Measurements from ENCODE around the gene KIAA1328. TPM values are rescaled to one million over a fixed set of nuclear protein-coding genes. Genes with fewer than 3 reads are reported as not detected.

The KIAA1328 gene
- polyA plus RNA-seq, 1 of the 3 experiments (the other 2 are of a cell fraction): 2.6 TPM

GRCh38 chr18:36942264-36942663, 113.3 kb downstream of the KIAA1328 start:
- Histone ChIP-seq H3K27me3 (ENCODE audit: insufficient read depth) (no peaks in the 10 kb centered on the region), H3K79me2 (ENCODE audit: insufficient read depth) (no peaks in the 10 kb centered on the region), H3K9me2 (no peaks in the 10 kb centered on the region), H3K27ac (ENCODE audit: low read depth in 2 of 2, low read length in 1 of 2) (no peak overlapping the region), H4K20me1 (ENCODE audit: insufficient read depth) (no peaks in the 10 kb centered on the region), H3K4me3 (ENCODE audit: low read depth in 2 of 2, low read length in 1 of 2) (peak overlapping the region in 1 of 2 experiments; percentile 12; a peak in 1 of 4 replicates), H3K4me1 (ENCODE audit: control insufficient read depth in 1 of 2, insufficient read depth in 2 of 2, low read depth in 1 of 2, low read length in 1 of 2) (no peaks in the 10 kb centered on the region), H3K9ac (no peak overlapping the region), H3K9me3 (peaks cover 4% of the 10 kb centered on the region; the same call in 1 of the 2 replicates), H3F3A (replicated peaks; ENCODE audit: insufficient read depth) (no peaks in the 10 kb centered on the region), H3K36me3 (replicated peaks in 1 of 2; ENCODE audit: control insufficient read depth in 1 of 2, insufficient read depth in 2 of 2, low read length in 1 of 2) (no peaks in the 10 kb centered on the region), H3K4me2 (no peak overlapping the region), H2AFZ (ENCODE audit: low read depth) (no peak overlapping the region)
- CTCF ChIA-PET: interaction anchor here (0.6 to 2.1 kb wide), 22 partner anchors 8 to 592 kb away, joined by 3 to 16 read pairs (median 4); no protein-coding TSS in a partner anchor
- DNase-seq: peak; percentile 37
- POLR2A ChIA-PET: no interaction called here
- 58% methylated on average over 6 of the region's 6 CpGs for WGBS (ENCODE audit: low lambda C conversion rate)
- TF ChIP-seq REST (IDR thresholded peaks at IDR 0.05; ENCODE audit: low read depth, low read length): no peak
- peak; percentile 44 for TF ChIP-seq SMC3 (IDR thresholded peaks at IDR 0.05; ENCODE audit: low read depth, low read length)
- TF ChIP-seq RXRA (IDR thresholded peaks at IDR 0.05; ENCODE audit: borderline replicate concordance, low read depth): no peak
- peak; percentile 61 for TF ChIP-seq CTCF (IDR thresholded peaks at IDR 0.05)
- TF ChIP-seq RAD21 (IDR thresholded peaks at IDR 0.05; ENCODE audit: low read length): peak; percentile 79

- Histone ChIP-seq H3K4me3 (ENCODE audit: low read depth in 2 of 2, low read length in 1 of 2) (no peak overlapping the region), H3K27ac (ENCODE audit: low read depth in 2 of 2, low read length in 1 of 2) (no peak overlapping the region), H3K9me2 (no peaks in the 10 kb centered on the region), H3K79me2 (ENCODE audit: insufficient read depth) (no peaks in the 10 kb centered on the region), H3K9me3 (no peaks in the 10 kb centered on the region), H4K20me1 (ENCODE audit: insufficient read depth) (no peaks in the 10 kb centered on the region), H2AFZ (ENCODE audit: low read depth) (no peak overlapping the region), H3F3A (replicated peaks; ENCODE audit: insufficient read depth) (no peaks in the 10 kb centered on the region), H3K9ac (no peak overlapping the region), H3K4me1 (ENCODE audit: control insufficient read depth in 1 of 2, insufficient read depth in 2 of 2, low read depth in 1 of 2, low read length in 1 of 2) (no peaks in the 10 kb centered on the region), H3K36me3 (replicated peaks in 1 of 2; ENCODE audit: control insufficient read depth in 1 of 2, insufficient read depth in 2 of 2, low read length in 1 of 2) (no peaks in the 10 kb centered on the region), H3K27me3 (ENCODE audit: insufficient read depth) (no peaks in the 10 kb centered on the region), H3K4me2 (no peak overlapping the region)
- DNase-seq: no peak
- WGBS (ENCODE audit: low lambda C conversion rate): 90% methylated on average over 6 of the region's 6 CpGs
- CTCF ChIA-PET: interaction anchor here (1.1 kb wide), 1 partner anchor 395 kb away, joined by 3 read pairs; no protein-coding TSS in a partner anchor
- POLR2A ChIA-PET: no interaction called here
- no peak for TF ChIP-seq USF1 (IDR thresholded peaks at IDR 0.05; ENCODE audit: borderline replicate concordance, low read depth)
- TF ChIP-seq FOXM1 (IDR thresholded peaks at IDR 0.05; ENCODE audit: low read depth): no peak
- TF ChIP-seq CHD2 (IDR thresholded peaks at IDR 0.05; ENCODE audit: low read length, partially characterized antibody): no peak
- TF ChIP-seq GABPA (IDR thresholded peaks at IDR 0.05; ENCODE audit: low read depth): no peak
- no peak for TF ChIP-seq MEF2A (IDR thresholded peaks at IDR 0.05; ENCODE audit: borderline replicate concordance, low read depth)
- no peak for TF ChIP-seq MXI1 (IDR thresholded peaks at IDR 0.05; ENCODE audit: low read depth, low read length)
- TF ChIP-seq PBX3 (IDR thresholded peaks at IDR 0.05): no peak
- TF ChIP-seq YY1 (IDR thresholded peaks at IDR 0.05; ENCODE audit: low read depth): no peak
- TF ChIP-seq RCOR1 (IDR thresholded peaks at IDR 0.05; ENCODE audit: low read length): no peak
- no peak for TF ChIP-seq REST (IDR thresholded peaks at IDR 0.05; ENCODE audit: low read depth, low read length)
- no peak for TF ChIP-seq RXRA (IDR thresholded peaks at IDR 0.05; ENCODE audit: borderline replicate concordance, low read depth)
- TF ChIP-seq SIN3A (IDR thresholded peaks at IDR 0.05; ENCODE audit: borderline replicate concordance, low read depth, low read length): no peak
- no peak for TF ChIP-seq RAD21 (IDR thresholded peaks at IDR 0.05; ENCODE audit: low read length)
These were observed 119.0 kb downstream of the KIAA1328 start for GRCh38 chr18:36947820-36948348.

Measured in SK-N-SH (cell line).